CD8-positive, alpha-beta memory T cell (primary cell): ENCODE measurements around the gene SLC5A10. TPM values are rescaled to one million over a fixed set of nuclear protein-coding genes. Genes with fewer than 3 reads are reported as not detected.
"Not testable (repeated sequence)": the region's sequence is repeated elsewhere in the genome, so short reads cannot be mapped to it uniquely, and the experiment has no call there.

Experiments
- CTCF ChIA-PET: fragments of 350-600 bp; sonication (Branson Sonifier 250); formaldehyde crosslinking; loops from one replicate; lab custom pipeline; 2021; ENCODE audit warnings: antibody characterized with exemption; lab: Charles Lee
- POLR2A ChIA-PET: fragments of 350-600 bp; sonication (Branson Sonifier 250); formaldehyde crosslinking; loops from one replicate; lab custom pipeline; 2021; ENCODE audit warnings: antibody characterized with exemption; lab: Charles Lee
- DNase-seq, 5 donors: peaks; one replicate each; pipeline versions ENCODE4 v3.0.0 to v3.0.0-alpha.2; 2020 to 2022; ENCODE audit warnings: mixed read lengths in 1 of 5
- H3K27ac ChIP-seq: one replicate; pipeline ENCODE4 v1.7.0; 2013; ENCODE audit warnings: low read depth, mild to moderate bottlenecking, low read length, moderate library complexity
- H3K27me3 ChIP-seq: 2 replicates; pipeline ENCODE4 v1.7.0; 2013; ENCODE audit warnings: low read length, mild to moderate bottlenecking; ENCODE audit not compliant: insufficient read depth, poor library complexity, severe bottlenecking
- H3K36me3 ChIP-seq: 2 replicates; pipeline ENCODE4 v1.7.0; 2013; ENCODE audit warnings: mild to moderate bottlenecking, low read length, moderate library complexity; ENCODE audit not compliant: insufficient read depth
- H3K4me1 ChIP-seq: 2 replicates; pipeline ENCODE4 v1.7.0; 2013; ENCODE audit warnings: mild to moderate bottlenecking, low read length, moderate library complexity; ENCODE audit not compliant: insufficient read depth
- H3K4me3 ChIP-seq: 2 replicates; pipeline ENCODE4 v1.7.0; 2013; ENCODE audit warnings: mild to moderate bottlenecking, low read length
- H3K9me3 ChIP-seq: 2 replicates; pipeline ENCODE4 v1.7.0; 2013; ENCODE audit warnings: mild to moderate bottlenecking, low read length
- H3K27ac Mint-ChIP-seq, 8 donors: one replicate each; pipeline ENCODE4 v1.8.0; 2020 to 2021; ENCODE audit warnings: mixed read lengths in 8 of 8, mild to moderate bottlenecking in 6 of 8, inconsistent platforms in 3 of 8, moderate library complexity in 3 of 8
- H3K27me3 Mint-ChIP-seq, 2 donors: one replicate each; pipeline ENCODE4 v1.8.0; 2020 to 2021; ENCODE audit warnings: mixed read lengths in 2 of 2, mild to moderate bottlenecking in 1 of 2, moderate library complexity in 1 of 2
- H3K36me3 Mint-ChIP-seq, 3 donors: one replicate each; pipeline ENCODE4 v1.8.0; 2020 to 2021; ENCODE audit warnings: mixed read lengths in 3 of 3, inconsistent platforms in 1 of 3, mild to moderate bottlenecking in 1 of 3
- H3K4me1 Mint-ChIP-seq, 3 donors: one replicate each; pipeline ENCODE4 v1.8.0; 2020 to 2021; ENCODE audit warnings: mixed read lengths in 3 of 3, inconsistent platforms in 1 of 3, mild to moderate bottlenecking in 1 of 3
- H3K4me3 Mint-ChIP-seq, 7 donors: one replicate each; pipeline ENCODE4 v1.8.0; 2020 to 2021; ENCODE audit warnings: mixed read lengths in 7 of 7, mild to moderate bottlenecking in 6 of 7, moderate library complexity in 4 of 7, inconsistent platforms in 2 of 7
- H3K9me3 Mint-ChIP-seq, 5 donors: one replicate each; pipeline ENCODE4 v1.8.0; 2020 to 2022; ENCODE audit warnings: mixed read lengths in 5 of 5, mild to moderate bottlenecking in 3 of 5, moderate library complexity in 2 of 5, inconsistent platforms in 1 of 5
- polyA plus RNA-seq: library from polyadenylated mRNA; unstranded; fragments of 300-500 nt; fragmentation: Illumina TruSeq; gene quantifications from one replicate; pipeline ENCODE4 v1.2.3, GENCODE V29; 2021
- total RNA-seq, 2 experiments: library from RNA; stranded (reverse); gene quantifications; one replicate each; pipeline ENCODE4 v1.2.3, GENCODE V29; 2021

SLC5A10 gene
- total and polyA plus RNA-seq, 3 experiments from 2014 or later: not detected

DNA sequence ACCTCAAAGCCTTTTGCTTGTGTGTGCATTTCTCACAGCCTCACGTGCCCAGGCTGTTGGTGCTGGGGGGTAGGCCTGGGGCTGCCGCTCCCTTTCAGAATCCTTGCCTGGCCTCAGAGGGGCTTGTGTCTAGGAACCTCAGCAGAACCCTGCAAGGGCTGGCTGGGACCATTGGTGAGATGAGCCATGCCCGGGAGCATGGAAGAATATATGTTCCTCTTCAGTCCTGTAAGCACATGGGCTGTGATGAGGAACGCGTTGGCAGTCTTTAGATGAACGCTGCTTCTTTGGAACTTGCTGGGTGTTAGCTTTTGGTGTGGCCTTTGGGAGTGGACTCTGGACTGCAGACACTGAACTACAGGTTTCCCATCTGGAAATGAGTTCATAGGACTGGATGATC, 32.0 kb upstream of the SLC5A10 start:
- Histone ChIP-seq H3K36me3 (peaks cover 9% of the 10 kb centered on the region), H3K27me3 (no peaks in the 10 kb centered on the region), H3K4me3 (no peak overlapping the region), H3K9me3 (no peaks in the 10 kb centered on the region), H3K4me1 (peaks cover 34% of the 10 kb centered on the region), H3K27ac (no peak overlapping the region)
- CTCF ChIA-PET: no interaction called here
- no peak for DNase-seq
- peaks cover 4 to 49% (median 16%) of the 10 kb centered on the region in 3 donors for H3K36me3 Mint-ChIP-seq
- H3K27me3 Mint-ChIP-seq: no peaks in the 10 kb centered on the region
- no peak overlapping the region for H3K4me3 Mint-ChIP-seq
- POLR2A ChIA-PET: no interaction called here
- peak overlapping the region in 4 of 8 donors; percentile 2 to 57 (median 28) for H3K27ac Mint-ChIP-seq
- no peaks in the 10 kb centered on the region for H3K9me3 Mint-ChIP-seq
- peaks cover 36 to 49% (median 47%) of the 10 kb centered on the region in 3 donors for H3K4me1 Mint-ChIP-seq

DNA sequence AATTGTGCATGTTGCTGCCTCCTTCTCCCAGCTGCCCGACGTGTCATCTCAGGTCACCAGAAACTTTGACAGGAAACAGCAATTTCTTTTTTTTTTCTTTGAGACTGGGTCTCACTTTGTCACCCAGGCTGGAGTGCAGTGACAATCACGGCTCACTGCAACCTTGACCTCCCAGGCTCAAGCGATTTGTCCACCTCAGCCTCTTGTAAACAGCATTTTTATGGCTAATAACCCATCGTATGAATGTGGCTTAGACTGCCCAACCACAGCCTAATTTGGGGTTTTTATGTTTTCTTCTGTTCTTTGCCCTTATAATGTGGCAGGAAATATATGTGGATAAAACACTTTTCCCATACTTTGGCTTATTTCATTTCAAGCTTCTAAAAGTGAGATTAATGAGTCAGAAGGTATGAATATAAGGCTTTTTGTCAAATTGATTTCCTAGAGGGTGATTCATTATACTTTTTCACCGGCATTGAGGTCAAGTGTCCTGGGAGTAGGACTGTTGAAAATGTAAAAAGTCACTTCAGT, 31.0 kb upstream of the SLC5A10 start:
- peaks cover 41 to 56% (median 54%) of the 10 kb centered on the region in 3 donors for H3K4me1 Mint-ChIP-seq
- no peaks in the 10 kb centered on the region for H3K27me3 Mint-ChIP-seq
- Histone ChIP-seq H3K27me3 (no peaks in the 10 kb centered on the region), H3K9me3 (no peaks in the 10 kb centered on the region), H3K4me1 (peaks cover 44% of the 10 kb centered on the region), H3K4me3 (peak overlapping the region; percentile 16), H3K36me3 (peaks cover 9% of the 10 kb centered on the region), H3K27ac (no peak overlapping the region)
- peak overlapping the region in 4 of 8 donors; percentile 1 to 64 (median 20) for H3K27ac Mint-ChIP-seq
- ChIA-PET CTCF (no interaction called here), POLR2A (no interaction called here)
- H3K4me3 Mint-ChIP-seq: peak overlapping the region in 6 of 7 donors; percentile 3 to 59 (median 38)
- no peaks in the 10 kb centered on the region for H3K9me3 Mint-ChIP-seq
- DNase-seq: no peak
- H3K36me3 Mint-ChIP-seq: peaks cover 0 to 46% (median 11%) of the 10 kb centered on the region in 3 donors

DNA sequence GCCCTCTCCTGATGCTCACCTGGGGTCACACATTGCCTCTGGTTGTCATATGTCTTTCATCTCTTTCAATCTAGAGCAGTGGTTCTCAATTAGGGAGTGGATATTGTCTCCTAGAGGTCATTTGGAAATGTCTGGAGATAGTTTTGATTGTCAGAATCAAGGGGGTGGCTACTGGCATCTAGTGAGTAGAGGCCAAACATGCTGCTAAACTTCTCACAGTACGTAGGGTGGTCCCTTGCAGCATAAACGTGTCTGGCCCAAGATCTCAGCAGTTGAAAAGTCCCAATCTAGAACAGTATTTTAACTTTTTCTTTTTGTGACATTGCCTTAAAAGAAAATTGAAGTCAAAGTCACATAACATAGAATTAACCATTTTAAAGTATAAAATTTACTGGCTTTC, 30.5 kb upstream of the SLC5A10 start:
- Mint-ChIP-seq H3K4me3 (peak overlapping the region in 5 of 7 donors; percentile 32 to 59 (median 44)), H3K4me1 (peaks cover 43 to 58% (median 56%) of the 10 kb centered on the region in 3 donors), H3K9me3 (no peaks in the 10 kb centered on the region), H3K27me3 (no peaks in the 10 kb centered on the region), H3K27ac (peak overlapping the region in 4 of 8 donors; percentile 1 to 72 (median 46)), H3K36me3 (peaks cover under 1 to 43% (median 11%) of the 10 kb centered on the region in 3 donors)
- POLR2A ChIA-PET: no interaction called here
- Histone ChIP-seq H3K27me3 (no peaks in the 10 kb centered on the region), H3K27ac (no peak overlapping the region), H3K4me1 (peaks cover 47% of the 10 kb centered on the region), H3K36me3 (peaks cover 9% of the 10 kb centered on the region), H3K9me3 (no peaks in the 10 kb centered on the region), H3K4me3 (no peak overlapping the region)
- DNase-seq: no peak
- CTCF ChIA-PET: no interaction called here

DNA sequence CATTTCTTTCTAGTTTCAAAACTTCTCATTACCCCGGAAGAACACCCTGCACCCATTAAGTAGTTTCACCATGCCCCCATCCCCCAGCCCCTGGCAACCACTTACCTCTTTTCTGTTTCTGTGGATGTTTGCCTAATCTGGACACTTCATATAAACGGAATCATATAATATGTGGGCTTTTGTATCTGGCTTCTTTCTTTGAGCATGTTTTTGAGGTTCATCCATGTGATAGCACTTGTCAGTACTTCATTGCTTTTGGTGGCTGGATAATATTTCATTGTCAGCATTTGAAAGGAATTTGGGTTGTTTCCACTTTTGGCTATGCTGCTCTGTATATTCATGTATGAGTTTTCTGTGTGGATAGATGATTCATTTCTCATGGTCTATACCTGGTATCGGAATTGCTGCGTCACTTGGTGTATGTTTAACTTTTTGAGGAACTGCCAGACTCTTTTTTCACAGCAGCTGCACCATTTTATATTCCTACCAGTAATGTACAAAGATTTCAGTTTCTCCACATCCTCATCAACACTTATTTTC, 30.0 kb upstream of the SLC5A10 start:
- H3K4me3 Mint-ChIP-seq: peak overlapping the region in 5 of 7 donors; percentile 2 to 49 (median 30)

DNA sequence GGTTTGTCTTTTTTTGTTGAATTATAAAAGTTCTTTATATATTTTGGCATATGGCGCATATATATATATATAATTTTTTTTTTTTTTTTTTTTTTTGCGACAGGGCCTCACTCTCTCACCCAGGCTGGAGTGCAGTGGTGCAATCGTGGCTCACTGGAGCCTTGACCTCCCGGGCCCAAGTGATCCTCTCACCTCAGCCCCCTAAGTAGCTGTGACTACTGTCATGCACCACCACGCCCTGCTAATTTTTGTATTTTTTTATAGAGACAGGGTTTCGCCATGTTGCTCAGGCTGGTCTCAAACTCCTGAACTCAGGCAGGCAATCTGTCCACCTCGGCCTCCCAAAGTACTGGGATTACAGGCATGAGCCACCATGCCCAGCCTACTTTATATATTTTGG, 29.4 kb upstream of the SLC5A10 start:
- H3K4me3 Mint-ChIP-seq, POLR2A ChIA-PET, CTCF ChIA-PET, H3K27me3 ChIP-seq, DNase-seq, H3K27ac ChIP-seq, H3K4me3 ChIP-seq, H3K27me3 Mint-ChIP-seq, H3K9me3 Mint-ChIP-seq, H3K9me3 ChIP-seq, H3K36me3 ChIP-seq: not testable (repeated sequence)
- Mint-ChIP-seq H3K4me1 (peaks cover 42 to 58% (median 56%) of the 10 kb centered on the region in 3 donors), H3K36me3 (peaks cover 4 to 40% (median 7%) of the 10 kb centered on the region in 3 donors), H3K27ac (peak overlapping the region in 2 of 8 donors; percentile 49 to 72)
- H3K4me1 ChIP-seq: peaks cover 54% of the 10 kb centered on the region

More for the DNA sequence above, 30.0 kb upstream of the SLC5A10 start:
- no peak overlapping the region for H3K27ac ChIP-seq
- peaks cover 44 to 61% (median 58%) of the 10 kb centered on the region in 3 donors for H3K4me1 Mint-ChIP-seq
- no peaks in the 10 kb centered on the region for H3K27me3 Mint-ChIP-seq
- POLR2A ChIA-PET: no interaction called here
- no peak overlapping the region for H3K4me3 ChIP-seq
- no peaks in the 10 kb centered on the region for H3K27me3 ChIP-seq
- peaks cover 52% of the 10 kb centered on the region for H3K4me1 ChIP-seq
- H3K9me3 ChIP-seq: no peaks in the 10 kb centered on the region
- H3K27ac Mint-ChIP-seq: peak overlapping the region in 5 of 8 donors; percentile 7 to 72 (median 49)
- peaks cover 9% of the 10 kb centered on the region for H3K36me3 ChIP-seq
- no peak for DNase-seq
- no peaks in the 10 kb centered on the region for H3K9me3 Mint-ChIP-seq
- H3K36me3 Mint-ChIP-seq: peaks cover 4 to 42% (median 10%) of the 10 kb centered on the region in 3 donors
- CTCF ChIA-PET: no interaction called here

DNA sequence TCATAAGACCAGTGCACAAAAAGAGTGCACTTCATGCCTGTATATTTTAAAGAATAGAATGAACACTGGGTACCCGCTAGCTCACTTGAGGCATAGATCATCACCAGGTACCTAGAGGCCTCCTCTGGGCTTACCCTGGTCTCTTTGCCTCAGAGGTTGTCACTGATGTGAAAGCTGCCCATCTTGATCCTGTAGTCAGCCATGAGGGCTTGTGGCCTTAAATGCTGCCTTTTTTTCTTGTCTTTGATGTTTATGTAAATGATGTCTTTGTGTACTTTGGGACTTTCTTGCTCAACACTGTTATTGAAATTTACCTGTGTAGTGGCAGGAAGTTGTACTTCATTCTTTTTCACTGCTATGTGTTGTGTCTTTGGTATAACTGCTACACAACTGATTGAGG, 26.8 kb upstream of the SLC5A10 start:
- Histone ChIP-seq H3K27ac (no peak overlapping the region), H3K36me3 (peaks cover 13% of the 10 kb centered on the region), H3K4me1 (peaks cover 48% of the 10 kb centered on the region), H3K4me3 (no peak overlapping the region), H3K9me3 (no peaks in the 10 kb centered on the region), H3K27me3 (no peaks in the 10 kb centered on the region)
- no peak for DNase-seq
- H3K27ac Mint-ChIP-seq: peak overlapping the region in 2 of 8 donors; percentile 10 to 68
- peaks cover 11 to 44% (median 14%) of the 10 kb centered on the region in 3 donors for H3K36me3 Mint-ChIP-seq
- H3K9me3 Mint-ChIP-seq: no peaks in the 10 kb centered on the region
- H3K4me3 Mint-ChIP-seq: peak overlapping the region in 1 of 7 donors; percentile 1
- POLR2A ChIA-PET: no interaction called here
- peaks cover 29 to 41% (median 38%) of the 10 kb centered on the region in 3 donors for H3K4me1 Mint-ChIP-seq
- no peaks in the 10 kb centered on the region for H3K27me3 Mint-ChIP-seq
- CTCF ChIA-PET: interaction anchor here (2.1 kb wide), 1 partner anchor 36 kb away, joined by 4 read pairs; no protein-coding TSS in a partner anchor

DNA sequence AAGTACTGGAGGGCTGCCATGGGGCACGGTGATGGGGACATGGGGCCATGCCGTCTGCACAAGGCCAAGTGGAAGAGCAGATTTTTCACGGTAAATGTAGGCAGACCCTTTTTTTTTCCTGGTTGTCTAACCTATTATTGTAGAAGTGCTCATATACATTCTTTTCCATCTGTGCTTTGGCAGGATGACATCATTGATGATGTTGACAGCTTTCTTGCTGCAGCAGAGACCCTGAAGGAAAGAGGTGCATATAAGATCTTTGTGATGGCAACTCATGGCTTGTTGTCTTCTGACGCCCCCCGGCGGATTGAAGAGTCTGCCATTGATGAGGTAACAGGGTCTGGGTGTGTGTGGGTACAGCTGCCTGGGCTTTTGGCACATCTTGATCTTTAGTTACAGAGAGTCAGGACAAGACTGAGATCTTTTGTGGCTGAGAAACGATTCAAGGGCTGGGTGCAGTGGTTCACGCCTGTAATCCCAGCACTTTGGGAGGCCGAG, 23.3 kb upstream of the SLC5A10 start:
- peaks cover 24% of the 10 kb centered on the region for H3K36me3 ChIP-seq
- Mint-ChIP-seq H3K4me1 (peaks cover 21 to 31% (median 29%) of the 10 kb centered on the region in 3 donors), H3K9me3 (no peaks in the 10 kb centered on the region), H3K36me3 (peaks cover 18 to 57% (median 18%) of the 10 kb centered on the region in 3 donors), H3K27ac (peak overlapping the region in 1 of 8 donors; percentile 11), H3K27me3 (no peaks in the 10 kb centered on the region), H3K4me3 (no peak overlapping the region)
- no peak overlapping the region for H3K27ac ChIP-seq
- peaks cover 40% of the 10 kb centered on the region for H3K4me1 ChIP-seq
- H3K27me3 ChIP-seq: no peaks in the 10 kb centered on the region
- ChIA-PET POLR2A (no interaction called here), CTCF (no interaction called here)
- H3K4me3 ChIP-seq: no peak overlapping the region
- no peaks in the 10 kb centered on the region for H3K9me3 ChIP-seq
- DNase-seq: no peak
